K562 (cell line): ENCODE results near the gene RGS6. TPM values are rescaled to one million over a fixed set of nuclear protein-coding genes. Genes with fewer than 3 reads are reported as not detected.

ENCODE experiments used
- ATAC-seq: fragments of 200-7000 bp; cut with Tn5 transposase; 3 replicates; pipeline ENCODE4 v1.9.1; 2020; ENCODE audit warnings: moderate library complexity
- BruUV-seq: library from RNA; stranded (reverse); fragments of 400-500 nt; replicated peaks from 2 replicates; lab custom pipeline; 2021; lab: Mats Ljungman, UMichigan
- CTCF ChIA-PET: fragments of 300-600 bp; formaldehyde crosslinking; extraction: SDS; loops from one replicate; lab custom pipeline; 2021; ENCODE audit warnings: low intra/inter-chr PET ratio; lab: Yijun Ruan, JAX
- POLR2A ChIA-PET: fragments of 300-600, 350-650 bp; sonication (Branson Sonifier 250); formaldehyde crosslinking; extraction: SDS; loops from one replicate; lab custom pipeline; 2021; ENCODE audit warnings: antibody characterized with exemption, inconsistent platforms; lab: Yijun Ruan, JAX
- DNase-seq, 4 experiments: peaks; one replicate each; pipeline versions ENCODE4 v3.0.0 to v3.0.0-alpha.2; 2011 to 2018; ENCODE audit warnings: low spot score in 3 of 4, mixed read lengths in 3 of 4; ENCODE audit errors: extremely low read depth in 1 of 4
- FAIRE-seq: peaks from 2 replicates; lab custom pipeline; 2011; peaks lifted over from hg19 to GRCh38; lab: Jason Lieb, UNC
- H2AFZ ChIP-seq: 2 replicates; pipeline ENCODE4 v1.6.0; 2011; ENCODE audit warnings: low read depth, low read length, control low read depth, inconsistent platforms
- H3K27ac ChIP-seq: fragments of 200-600 bp; 3 replicates; pipeline ENCODE4 v1.8.0; 2011; ENCODE audit warnings: low read depth, mild to moderate bottlenecking, control low read depth, inconsistent platforms, low read length, moderate library complexity, mixed read lengths; ENCODE audit errors: extremely low read depth
- H3K27me3 ChIP-seq, 2 experiments: fragments of 300-600 bp in 1 of 2; 2 replicates in 1 of 2; 3 replicates in 1 of 2; pipeline versions ENCODE4 v1.6.0 to v1.8.0; 2011; ENCODE audit warnings: inconsistent platforms in 2 of 2, low read length in 2 of 2, mild to moderate bottlenecking in 1 of 2, mixed read lengths in 1 of 2, moderate library complexity in 1 of 2; ENCODE audit not compliant: control insufficient read depth in 2 of 2, insufficient read depth in 2 of 2
- H3K36me3 ChIP-seq: fragments of 300-600 bp; 3 replicates; pipeline ENCODE4 v1.8.0; 2011; ENCODE audit warnings: mild to moderate bottlenecking, low read length, inconsistent platforms; ENCODE audit not compliant: control insufficient read depth, insufficient read depth
- H3K4me1 ChIP-seq, 2 experiments: fragments of 200-600 bp in 1 of 2; replicated peaks in 1 of 2; 2 replicates in 1 of 2; 3 replicates in 1 of 2; pipeline versions ENCODE4 v1.5.1 to v1.8.0; 2011; ENCODE audit warnings: inconsistent platforms in 2 of 2, low read length in 2 of 2, mild to moderate bottlenecking in 1 of 2, mixed read lengths in 1 of 2, moderate library complexity in 1 of 2; ENCODE audit not compliant: control insufficient read depth in 2 of 2, insufficient read depth in 2 of 2
- H3K4me2 ChIP-seq: 2 replicates; pipeline ENCODE4 v1.6.1; 2011; ENCODE audit warnings: low read length, control low read depth, inconsistent platforms, mixed read lengths; ENCODE audit not compliant: insufficient read depth
- H3K4me3 ChIP-seq: fragments of 200-600 bp; sonication (generic), shearing (Covaris generic); 2 replicates; pipeline ENCODE4 v1.5.1; 2016; ENCODE audit warnings: control low read depth, inconsistent platforms
- H3K79me2 ChIP-seq: fragments of 200-600 bp; 3 replicates; pipeline ENCODE4 v1.8.0; 2011; ENCODE audit warnings: low read length, inconsistent platforms; ENCODE audit not compliant: control insufficient read depth, insufficient read depth
- H3K9ac ChIP-seq, 2 experiments: 2 replicates each; pipeline versions ENCODE4 v1.6.0 to v1.6.1; 2011; ENCODE audit warnings: low read depth in 2 of 2, low read length in 2 of 2, control low read depth in 1 of 2, inconsistent platforms in 1 of 2, mild to moderate bottlenecking in 1 of 2, mixed read lengths in 1 of 2; ENCODE audit not compliant: insufficient read depth in 1 of 2
- H3K9me1 ChIP-seq: one replicate; pipeline ENCODE4 v1.6.0; 2011; ENCODE audit warnings: inconsistent platforms, mild to moderate bottlenecking, low read length, moderate library complexity; ENCODE audit not compliant: control insufficient read depth, insufficient read depth
- H3K9me3 ChIP-seq: replicated peaks from 2 replicates; pipeline ENCODE4 v1.5.1; 2011; ENCODE audit warnings: low read depth, low read length, inconsistent platforms; ENCODE audit not compliant: control insufficient read depth, insufficient read depth
- H4K20me1 ChIP-seq: replicated peaks from 2 replicates; pipeline ENCODE4 v1.6.1; 2011; ENCODE audit warnings: low read length, inconsistent platforms, mixed read lengths; ENCODE audit not compliant: control insufficient read depth, insufficient read depth
- CBFA2T2 ChIP-seq: fragments of 450-650 bp; conservative IDR thresholded peaks from 2 replicates; pipeline ENCODE4 v1.6.1; 2017; ENCODE audit warnings: mild to moderate bottlenecking
- RAD51 ChIP-seq: fragments of 450-650 bp; IDR thresholded peaks from 2 replicates; pipeline ENCODE4 v1.7.1; 2016; ENCODE audit warnings: low read depth, mild to moderate bottlenecking, borderline replicate concordance
- WGBS: fragments of 100-300 bp; shearing (Covaris generic); methylation state at CpG from one replicate; pipeline ENCODE4 v1.1.6; 2016; ENCODE audit warnings: low coverage, mixed read lengths; ENCODE audit not compliant: insufficient coverage; ENCODE audit errors: missing lambda C conversion rate; 5-methylcytosine and 5-hydroxymethylcytosine counted together
- in situ Hi-C: fragments of 300-500 bp; cut with MboI; formaldehyde crosslinking; loops from 4 replicates; pipeline ENCODE4 v1.15.0; 2018; ENCODE audit warnings: inconsistent platforms, mixed read lengths
- intact Hi-C: fragments of 100-400 bp; cut with micrococcal nuclease; formaldehyde crosslinking; loops from 2 replicates; pipeline ENCODE4 v1.14.2; 2022
- polyA plus RNA-seq, 8 experiments: library from polyadenylated mRNA; depleted of rRNA in 4 of 8; stranded (reverse) in 5 of 8; unstranded in 3 of 8; fragments of >200 nt; fragmentation: Nextera tagmentation in 2 of 8; fragmentation: Illumina TruSeq in 1 of 8; extraction: Ambion mirVana in 2 of 8; extraction: Trizol in 1 of 8; gene quantifications; 2 replicates each; pipeline versions ENCODE4 v1.2.1 to v1.2.3, GENCODE V29; 2011 to 2014; ENCODE audit warnings: inconsistent platforms in 1 of 8, missing spikeins in 1 of 8
- total RNA-seq, 7 experiments: library from RNA; depleted of rRNA in 6 of 7; stranded (reverse); fragments of >200 nt in 6 of 7; fragmentation: Illumina TruSeq in 2 of 7; extraction: Trizol in 2 of 7; gene quantifications; 2 replicates each; pipeline versions ENCODE4 v1.2.1 to v1.2.3, GENCODE V29; 2011 to 2021; ENCODE audit warnings: low replicate concordance in 1 of 7
- TF ChIP-seq, protein P1 (sequence below): sonication (generic); formaldehyde crosslinking; IDR thresholded peaks from 2 replicates; pipeline ENCODE4 v1.5.0; 2020; ENCODE audit warnings: missing genetic modification reagents
- TF ChIP-seq, protein P2 (sequence below): IDR thresholded peaks from 3 replicates; pipeline ENCODE4 v1.6.1; 2011; ENCODE audit warnings: borderline replicate concordance, mild to moderate bottlenecking; ENCODE audit not compliant: insufficient read length, insufficient read depth
- TF ChIP-seq, protein P3 (sequence below): fragments of 450-650 bp; formaldehyde crosslinking; IDR thresholded peaks from 2 replicates; pipeline ENCODE4 v1.4.0; 2020; ENCODE audit warnings: mild to moderate bottlenecking, mixed read lengths

Gene RGS6
- total and polyA plus RNA-seq, 9 of the 15 experiments (the other 6 are each of a cell fraction or from before 2014, with no cell fraction given): not detected

DNA sequence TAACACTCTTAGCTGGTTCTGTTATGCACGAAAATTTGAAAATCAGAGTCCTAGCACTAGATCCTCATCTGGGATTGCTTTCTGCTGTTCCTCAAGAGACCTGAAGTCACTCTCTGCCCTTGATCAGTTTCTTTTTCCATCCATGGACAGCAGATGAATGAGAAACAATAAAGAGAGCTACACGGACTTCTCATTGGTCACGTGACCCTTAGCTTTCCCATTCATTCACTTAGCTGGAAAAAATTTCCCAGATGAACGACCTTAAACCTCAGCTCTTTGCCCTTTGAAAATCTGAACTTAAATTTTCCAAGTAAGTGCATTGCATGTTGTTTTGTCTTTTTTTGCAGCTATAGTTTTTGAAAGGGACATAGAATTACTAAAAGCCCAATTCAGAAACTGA lies 27.2 kb upstream of the RGS6 start:
- 4% methylated on average over 4 of the region's 4 CpGs for WGBS
- ChIA-PET POLR2A (no interaction called here), CTCF (no interaction called here)
- Histone ChIP-seq H2AFZ (no peak overlapping the region), H3K9me1 (no peaks in the 10 kb centered on the region), H3K79me2 (no peaks in the 10 kb centered on the region), H3K9ac (no peak overlapping the region), H3K9me3 (no peaks in the 10 kb centered on the region), H3K27me3 (no peaks in the 10 kb centered on the region), H3K36me3 (no peaks in the 10 kb centered on the region), H4K20me1 (no peaks in the 10 kb centered on the region), H3K4me1 (no peaks in the 10 kb centered on the region), H3K4me3 (no peak overlapping the region), H3K27ac (no peak overlapping the region), H3K4me2 (no peak overlapping the region)
- DNase-seq (no peak), ATAC-seq (no peak), FAIRE-seq (no peak)
- BruUV-seq: no TSS peak
- intact Hi-C loops: no loop called here
- TF ChIP-seq, protein P1, sequence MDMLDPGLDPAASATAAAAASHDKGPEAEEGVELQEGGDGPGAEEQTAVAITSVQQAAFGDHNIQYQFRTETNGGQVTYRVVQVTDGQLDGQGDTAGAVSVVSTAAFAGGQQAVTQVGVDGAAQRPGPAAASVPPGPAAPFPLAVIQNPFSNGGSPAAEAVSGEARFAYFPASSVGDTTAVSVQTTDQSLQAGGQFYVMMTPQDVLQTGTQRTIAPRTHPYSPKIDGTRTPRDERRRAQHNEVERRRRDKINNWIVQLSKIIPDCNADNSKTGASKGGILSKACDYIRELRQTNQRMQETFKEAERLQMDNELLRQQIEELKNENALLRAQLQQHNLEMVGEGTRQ (CRISPR knock-in tag): peak; percentile 24; the same call in 1 of the 2 replicates
- TF ChIP-seq RAD51: peak; percentile 73
- TF ChIP-seq CBFA2T2: peak; percentile 19; the same call in 1 of the 2 replicates
- TF ChIP-seq, protein P2, sequence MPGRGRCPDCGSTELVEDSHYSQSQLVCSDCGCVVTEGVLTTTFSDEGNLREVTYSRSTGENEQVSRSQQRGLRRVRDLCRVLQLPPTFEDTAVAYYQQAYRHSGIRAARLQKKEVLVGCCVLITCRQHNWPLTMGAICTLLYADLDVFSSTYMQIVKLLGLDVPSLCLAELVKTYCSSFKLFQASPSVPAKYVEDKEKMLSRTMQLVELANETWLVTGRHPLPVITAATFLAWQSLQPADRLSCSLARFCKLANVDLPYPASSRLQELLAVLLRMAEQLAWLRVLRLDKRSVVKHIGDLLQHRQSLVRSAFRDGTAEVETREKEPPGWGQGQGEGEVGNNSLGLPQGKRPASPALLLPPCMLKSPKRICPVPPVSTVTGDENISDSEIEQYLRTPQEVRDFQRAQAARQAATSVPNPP: no peak
- TF ChIP-seq, protein P3, sequence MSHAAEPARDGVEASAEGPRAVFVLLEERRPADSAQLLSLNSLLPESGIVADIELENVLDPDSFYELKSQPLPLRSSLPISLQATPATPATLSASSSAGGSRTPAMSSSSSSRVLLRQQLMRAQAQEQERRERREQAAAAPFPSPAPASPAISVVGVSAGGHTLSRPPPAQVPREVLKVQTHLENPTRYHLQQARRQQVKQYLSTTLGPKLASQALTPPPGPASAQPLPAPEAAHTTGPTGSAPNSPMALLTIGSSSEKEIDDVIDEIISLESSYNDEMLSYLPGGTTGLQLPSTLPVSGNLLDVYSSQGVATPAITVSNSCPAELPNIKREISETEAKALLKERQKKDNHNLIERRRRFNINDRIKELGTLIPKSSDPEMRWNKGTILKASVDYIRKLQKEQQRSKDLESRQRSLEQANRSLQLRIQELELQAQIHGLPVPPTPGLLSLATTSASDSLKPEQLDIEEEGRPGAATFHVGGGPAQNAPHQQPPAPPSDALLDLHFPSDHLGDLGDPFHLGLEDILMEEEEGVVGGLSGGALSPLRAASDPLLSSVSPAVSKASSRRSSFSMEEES (CRISPR knock-in tag): peak; percentile 87
- in situ Hi-C loops: no loop called here
